Gastroesophageal sphincter (tissue), 3 donors: Measurements from ENCODE around the gene COQ3.

Experiments used
- POLR2A ChIP-seq, 2 donors: fragments of 450-650 bp; IDR thresholded peaks; one replicate each; pipeline ENCODE4 v1.6.1; 2017; ENCODE audit warnings: antibody characterized with exemption in 2 of 2, mild to moderate bottlenecking in 2 of 2, moderate library complexity in 1 of 2
- TF ChIP-seq, protein P1 (sequence below), 4 experiments: fragments of 200-600 bp in 2 of 4; fragments of 450-650 bp in 2 of 4; sonication (generic) in 1 of 4; IDR thresholded peaks; one replicate each; pipeline ENCODE4 v1.5.1; 2017 to 2019; ENCODE audit warnings: antibody characterized with exemption in 4 of 4, mild to moderate bottlenecking in 2 of 4, moderate library complexity in 2 of 4

DNA sequence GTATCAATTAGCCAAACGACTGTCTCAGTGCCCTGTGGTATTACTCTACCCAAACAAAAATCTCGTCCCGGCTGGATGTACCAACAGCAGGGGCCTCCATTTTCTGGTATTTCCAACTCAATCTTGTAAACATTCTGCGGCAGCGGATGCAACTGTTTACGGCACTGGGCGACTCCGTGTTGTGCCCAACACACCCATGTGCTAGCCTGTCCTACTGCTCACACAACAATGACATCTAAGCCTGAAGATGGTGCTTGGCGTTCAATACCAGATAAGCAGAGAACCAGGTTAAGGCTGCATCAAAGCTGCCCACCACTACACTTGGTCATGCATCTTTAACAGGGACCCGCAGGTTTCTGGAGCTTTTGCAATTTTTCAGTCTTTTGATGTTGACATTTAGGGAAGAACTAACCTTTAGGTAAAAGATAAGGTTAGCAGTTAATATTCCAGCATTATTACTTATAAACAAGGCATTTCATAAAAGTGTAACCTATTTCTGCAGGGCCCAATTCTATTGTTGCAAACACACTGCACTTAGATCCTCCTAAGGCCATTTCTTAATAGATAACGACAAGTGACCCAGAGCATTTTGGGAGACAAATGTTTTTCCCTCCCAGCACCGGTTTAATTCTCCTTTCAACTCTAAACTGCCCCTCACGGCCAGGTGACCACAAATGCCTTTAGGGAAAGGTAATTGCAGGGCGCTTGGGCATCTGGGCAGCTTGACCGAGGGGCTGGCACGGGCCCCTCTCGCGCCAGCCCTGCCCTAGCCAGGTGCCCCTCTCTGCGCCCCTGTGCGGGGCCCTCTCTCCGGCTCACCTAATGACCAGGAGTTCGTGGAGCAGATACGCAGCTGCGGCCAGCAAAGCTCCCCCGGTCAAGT lies 45.5 kb downstream of the COQ3 start:
- TF ChIP-seq, protein P1, sequence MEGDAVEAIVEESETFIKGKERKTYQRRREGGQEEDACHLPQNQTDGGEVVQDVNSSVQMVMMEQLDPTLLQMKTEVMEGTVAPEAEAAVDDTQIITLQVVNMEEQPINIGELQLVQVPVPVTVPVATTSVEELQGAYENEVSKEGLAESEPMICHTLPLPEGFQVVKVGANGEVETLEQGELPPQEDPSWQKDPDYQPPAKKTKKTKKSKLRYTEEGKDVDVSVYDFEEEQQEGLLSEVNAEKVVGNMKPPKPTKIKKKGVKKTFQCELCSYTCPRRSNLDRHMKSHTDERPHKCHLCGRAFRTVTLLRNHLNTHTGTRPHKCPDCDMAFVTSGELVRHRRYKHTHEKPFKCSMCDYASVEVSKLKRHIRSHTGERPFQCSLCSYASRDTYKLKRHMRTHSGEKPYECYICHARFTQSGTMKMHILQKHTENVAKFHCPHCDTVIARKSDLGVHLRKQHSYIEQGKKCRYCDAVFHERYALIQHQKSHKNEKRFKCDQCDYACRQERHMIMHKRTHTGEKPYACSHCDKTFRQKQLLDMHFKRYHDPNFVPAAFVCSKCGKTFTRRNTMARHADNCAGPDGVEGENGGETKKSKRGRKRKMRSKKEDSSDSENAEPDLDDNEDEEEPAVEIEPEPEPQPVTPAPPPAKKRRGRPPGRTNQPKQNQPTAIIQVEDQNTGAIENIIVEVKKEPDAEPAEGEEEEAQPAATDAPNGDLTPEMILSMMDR (IDR thresholded peaks at IDR 0.05), result no peak
- TF ChIP-seq POLR2A (IDR thresholded peaks at IDR 0.05), result no peak
